Upper lobe of left lung (tissue), 6 donors: ENCODE measurements around the gene PNPLA2. TPM values are rescaled to one million over a fixed set of nuclear protein-coding genes. Genes with fewer than 3 reads are reported as not detected.

Source experiments
- ATAC-seq, 2 donors: fragments of 200-7000 bp; cut with Tn5 transposase; one replicate each; pipeline ENCODE4 v1.9.1; 2022; ENCODE audit warnings: mild to moderate bottlenecking in 2 of 2, moderate library complexity in 2 of 2; ENCODE audit not compliant: low FRiP score in 2 of 2
- DNase-seq, 2 donors: peaks; one replicate each; pipeline ENCODE4 v3.0.0-alpha.2; 2019 to 2020
- H3K27ac ChIP-seq, 4 donors: fragments of 200-600 bp; sonication (generic); one replicate each; pipeline ENCODE4 v1.5.1; 2016 to 2019
- H3K27me3 ChIP-seq, 4 donors: fragments of 200-600 bp; sonication (generic); one replicate each; pipeline ENCODE4 v1.5.1; 2017 to 2019
- H3K36me3 ChIP-seq, 4 donors: fragments of 200-600 bp; sonication (generic); one replicate each; pipeline ENCODE4 v1.5.1; 2016 to 2019
- H3K4me1 ChIP-seq, 4 donors: fragments of 200-600 bp; sonication (generic); one replicate each; pipeline ENCODE4 v1.5.1; 2018 to 2019
- H3K4me3 ChIP-seq, 4 donors: fragments of 200-600 bp; sonication (generic); one replicate each; pipeline ENCODE4 v1.5.1; 2017 to 2019; ENCODE audit warnings: mild to moderate bottlenecking in 2 of 4, moderate library complexity in 1 of 4
- H3K9me3 ChIP-seq, 4 donors: fragments of 200-600 bp; sonication (generic); one replicate each; pipeline ENCODE4 v1.5.1; 2018 to 2019
- EP300 ChIP-seq, 4 donors: sonication (generic); formaldehyde crosslinking; IDR thresholded peaks; one replicate each; pipeline ENCODE4 v1.5.1; 2017; ENCODE audit warnings: antibody characterized with exemption in 4 of 4, control low read depth in 2 of 4
- POLR2A ChIP-seq, 4 donors: fragments of 450-650 bp; IDR thresholded peaks; one replicate each; pipeline ENCODE4 v1.5.1; 2016 to 2017; ENCODE audit warnings: antibody characterized with exemption in 4 of 4, mild to moderate bottlenecking in 2 of 4
- POLR2AphosphoS5 ChIP-seq, 2 donors: sonication (generic); formaldehyde crosslinking; IDR thresholded peaks; one replicate each; pipeline ENCODE4 v1.5.1; 2017; ENCODE audit warnings: antibody characterized with exemption in 2 of 2
- WGBS, 2 donors: methylation state at CpG; one replicate each; pipeline ENCODE4 v1.1.5; 2017 to 2018; 5-methylcytosine and 5-hydroxymethylcytosine counted together
- total RNA-seq, 6 donors: library from RNA; depleted of rRNA in 4 of 6; stranded (reverse); fragments of >200 nt in 4 of 6; gene quantifications; one replicate each; pipeline versions ENCODE4 v1.1.0 to v1.2.1, GENCODE V29; 2016 to 2021
- TF ChIP-seq, protein P1 (sequence below), 6 experiments: fragments of 450-650 bp in 4 of 6; fragments of 200-600 bp in 2 of 6; sonication (generic) in 2 of 6; IDR thresholded peaks; one replicate each; pipeline ENCODE4 v1.5.1; 2016 to 2019; ENCODE audit warnings: antibody characterized with exemption in 6 of 6
- donor health status: DM: no; HTN: no; CAD: no; lungs with moderate emphysema.
- donor health status: DM: no; HTN: yes; CAD: no; lungs with severe emphysema.

PNPLA2 gene
- total RNA-seq, 6 donors from 2014 or later = 74.5 to 303 (median 164) TPM

DNA sequence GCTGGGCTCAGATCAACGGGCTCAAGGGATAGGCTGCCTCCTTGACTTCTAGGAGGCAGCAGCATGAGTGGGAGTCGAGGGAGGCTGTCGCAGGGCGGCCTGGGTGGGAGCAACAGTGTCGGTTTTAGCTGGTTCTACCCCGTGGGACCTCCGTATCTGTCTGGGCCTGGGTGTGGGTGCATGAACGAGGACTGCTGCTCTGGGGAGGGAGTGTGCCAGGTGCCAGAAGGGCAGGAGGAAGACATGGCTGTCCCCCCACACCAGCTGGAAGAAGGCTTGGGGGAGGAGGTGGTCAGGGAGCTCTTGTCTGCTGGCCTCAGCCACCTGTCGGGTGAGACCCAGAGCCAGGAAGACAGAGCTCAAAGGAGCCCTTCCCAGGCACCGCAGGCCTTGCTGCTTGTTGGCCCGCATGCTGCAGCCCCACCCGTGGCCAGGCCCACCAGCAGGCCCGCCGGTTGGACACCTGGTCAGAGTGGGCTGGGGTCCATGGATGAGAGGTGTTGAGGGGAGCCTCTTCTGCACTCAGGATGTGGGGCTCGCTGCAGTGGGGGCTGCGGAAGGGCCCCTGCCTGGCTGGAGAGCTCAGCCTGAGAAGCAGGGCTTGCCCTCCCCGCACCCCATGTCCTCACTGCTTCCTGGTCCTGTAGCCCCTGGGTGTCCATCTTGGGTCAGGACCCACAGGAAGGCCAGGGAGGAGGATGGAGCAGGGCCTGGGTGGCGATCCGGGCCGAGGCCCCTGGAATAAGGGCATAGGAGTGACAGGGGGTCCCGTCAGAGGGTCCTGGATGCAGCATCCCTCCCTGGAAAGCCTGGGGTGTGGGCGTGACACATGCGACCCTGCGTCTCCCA lies 32.3 kb upstream of the PNPLA2 start:
- peak in 1 of 2 donors; percentile 73 for DNase-seq
- Histone ChIP-seq H3K36me3 (peaks cover 1 to 4% (median 3%) of the 10 kb centered on the region in 4 donors), H3K27ac (no peak overlapping the region), H3K4me1 (peaks cover 0 to 13% (median 11%) of the 10 kb centered on the region in 4 donors), H3K9me3 (no peaks in the 10 kb centered on the region), H3K4me3 (no peak overlapping the region), H3K27me3 (peaks cover 0 to 22% (median 10%) of the 10 kb centered on the region in 4 donors)
- WGBS, 2 donors = 83 to 91% methylated on average over 19 to 20 of the region's 24 CpGs
- no peak for ATAC-seq
- TF ChIP-seq POLR2A (IDR thresholded peaks at IDR 0.05) (no peak), POLR2AphosphoS5 (IDR thresholded peaks at IDR 0.05) (no peak)
- TF ChIP-seq, protein P1, sequence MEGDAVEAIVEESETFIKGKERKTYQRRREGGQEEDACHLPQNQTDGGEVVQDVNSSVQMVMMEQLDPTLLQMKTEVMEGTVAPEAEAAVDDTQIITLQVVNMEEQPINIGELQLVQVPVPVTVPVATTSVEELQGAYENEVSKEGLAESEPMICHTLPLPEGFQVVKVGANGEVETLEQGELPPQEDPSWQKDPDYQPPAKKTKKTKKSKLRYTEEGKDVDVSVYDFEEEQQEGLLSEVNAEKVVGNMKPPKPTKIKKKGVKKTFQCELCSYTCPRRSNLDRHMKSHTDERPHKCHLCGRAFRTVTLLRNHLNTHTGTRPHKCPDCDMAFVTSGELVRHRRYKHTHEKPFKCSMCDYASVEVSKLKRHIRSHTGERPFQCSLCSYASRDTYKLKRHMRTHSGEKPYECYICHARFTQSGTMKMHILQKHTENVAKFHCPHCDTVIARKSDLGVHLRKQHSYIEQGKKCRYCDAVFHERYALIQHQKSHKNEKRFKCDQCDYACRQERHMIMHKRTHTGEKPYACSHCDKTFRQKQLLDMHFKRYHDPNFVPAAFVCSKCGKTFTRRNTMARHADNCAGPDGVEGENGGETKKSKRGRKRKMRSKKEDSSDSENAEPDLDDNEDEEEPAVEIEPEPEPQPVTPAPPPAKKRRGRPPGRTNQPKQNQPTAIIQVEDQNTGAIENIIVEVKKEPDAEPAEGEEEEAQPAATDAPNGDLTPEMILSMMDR (IDR thresholded peaks at IDR 0.05) = no peak

DNA sequence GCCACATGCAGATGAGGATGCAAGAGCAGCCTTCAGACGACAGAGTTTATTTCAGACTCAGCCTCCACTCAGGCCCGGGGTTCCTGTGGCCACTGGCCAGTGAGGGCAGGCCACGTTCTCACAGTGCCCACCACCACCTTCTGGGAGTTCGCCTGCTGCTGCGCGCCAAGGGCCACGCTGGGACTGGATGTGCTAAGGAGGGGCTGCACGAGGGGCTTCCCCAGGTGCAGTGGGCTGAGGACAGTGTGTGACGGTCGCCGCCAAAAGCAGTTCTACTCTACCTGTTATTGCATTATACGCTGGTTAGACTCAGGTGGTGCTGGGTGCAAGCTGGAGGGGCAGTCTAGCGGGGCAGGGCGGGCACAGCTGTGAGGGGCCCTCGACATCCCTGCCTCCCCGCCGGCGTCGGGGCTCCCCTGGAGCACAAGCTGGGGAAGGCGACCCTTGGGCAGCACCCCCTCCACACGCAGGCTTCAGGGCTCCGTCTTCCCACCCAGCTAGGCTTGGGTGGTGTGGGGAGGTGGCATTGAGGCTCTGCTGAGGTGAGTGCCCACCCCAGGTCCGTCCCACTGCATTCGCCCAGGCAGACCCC lies 31.5 kb upstream of the PNPLA2 start:
- no peak overlapping the region for H3K4me3 ChIP-seq
- DNase-seq (peak in 1 of 2 donors; percentile 82), ATAC-seq (no peak)
- peaks cover 0 to 22% (median 10%) of the 10 kb centered on the region in 4 donors for H3K27me3 ChIP-seq
- H3K27ac ChIP-seq = no peak overlapping the region
- TF ChIP-seq, protein P1 (IDR thresholded peaks at IDR 0.05) = no peak
- TF ChIP-seq POLR2AphosphoS5 (IDR thresholded peaks at IDR 0.05) (no peak), EP300 (IDR thresholded peaks at IDR 0.05) (no peak), POLR2A (IDR thresholded peaks at IDR 0.05) (no peak)
- peaks cover 0 to 13% (median 11%) of the 10 kb centered on the region in 4 donors for H3K4me1 ChIP-seq
- peaks cover 3 to 12% (median 10%) of the 10 kb centered on the region in 4 donors for H3K36me3 ChIP-seq
- H3K9me3 ChIP-seq = no peaks in the 10 kb centered on the region
- 53 to 90% methylated on average over 3 to 24 of the region's 24 CpGs for WGBS, 2 donors

DNA sequence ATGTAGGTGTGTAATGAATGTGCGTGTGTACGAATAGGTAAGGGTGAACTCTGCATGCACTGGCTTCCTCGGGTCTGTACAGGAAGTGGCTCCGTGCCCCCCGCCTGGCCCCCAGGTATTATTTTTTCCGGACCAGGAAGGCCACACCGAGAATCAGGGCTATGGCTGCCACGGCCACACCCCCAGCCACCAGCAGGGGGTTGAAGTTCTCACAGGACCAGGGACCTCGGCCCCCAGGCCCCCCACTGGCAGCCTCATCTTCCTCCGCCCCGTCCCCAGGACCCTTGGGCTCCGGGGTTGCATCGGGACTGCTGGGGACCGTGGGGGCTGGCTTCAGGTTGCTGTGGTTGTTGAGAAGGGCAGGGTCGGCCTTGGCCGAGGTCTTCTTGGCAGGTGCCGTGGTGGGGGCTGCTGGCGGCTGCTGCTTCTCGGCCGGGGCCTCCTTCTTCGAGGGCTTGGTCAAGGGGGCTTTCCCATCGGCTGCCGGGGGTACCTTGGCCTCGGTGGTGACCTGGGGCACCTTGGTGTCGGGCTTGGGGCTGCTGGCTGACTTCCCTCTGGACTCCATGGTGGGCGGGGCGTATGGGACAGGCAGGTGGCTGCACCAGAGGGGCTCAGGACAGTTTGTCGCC lies 30.6 kb upstream of the PNPLA2 start:
- Histone ChIP-seq H3K4me3 (no peak overlapping the region), H3K27me3 (peaks cover 0 to 22% (median 10%) of the 10 kb centered on the region in 4 donors), H3K4me1 (peaks cover 0 to 13% (median 9%) of the 10 kb centered on the region in 4 donors), H3K36me3 (peaks cover 3 to 21% (median 17%) of the 10 kb centered on the region in 4 donors), H3K27ac (no peak overlapping the region), H3K9me3 (no peaks in the 10 kb centered on the region)
- no peak for ATAC-seq
- DNase-seq = peak in 1 of 2 donors; percentile 65
- no peak for TF ChIP-seq EP300 (IDR thresholded peaks at IDR 0.05)
- TF ChIP-seq POLR2A (IDR thresholded peaks at IDR 0.05) = no peak
- TF ChIP-seq POLR2AphosphoS5 (IDR thresholded peaks at IDR 0.05) = no peak
- TF ChIP-seq, protein P1 (IDR thresholded peaks at IDR 0.05) = no peak
- WGBS, 2 donors = 46 to 57% methylated on average over 5 to 22 of the region's 28 CpGs

DNA sequence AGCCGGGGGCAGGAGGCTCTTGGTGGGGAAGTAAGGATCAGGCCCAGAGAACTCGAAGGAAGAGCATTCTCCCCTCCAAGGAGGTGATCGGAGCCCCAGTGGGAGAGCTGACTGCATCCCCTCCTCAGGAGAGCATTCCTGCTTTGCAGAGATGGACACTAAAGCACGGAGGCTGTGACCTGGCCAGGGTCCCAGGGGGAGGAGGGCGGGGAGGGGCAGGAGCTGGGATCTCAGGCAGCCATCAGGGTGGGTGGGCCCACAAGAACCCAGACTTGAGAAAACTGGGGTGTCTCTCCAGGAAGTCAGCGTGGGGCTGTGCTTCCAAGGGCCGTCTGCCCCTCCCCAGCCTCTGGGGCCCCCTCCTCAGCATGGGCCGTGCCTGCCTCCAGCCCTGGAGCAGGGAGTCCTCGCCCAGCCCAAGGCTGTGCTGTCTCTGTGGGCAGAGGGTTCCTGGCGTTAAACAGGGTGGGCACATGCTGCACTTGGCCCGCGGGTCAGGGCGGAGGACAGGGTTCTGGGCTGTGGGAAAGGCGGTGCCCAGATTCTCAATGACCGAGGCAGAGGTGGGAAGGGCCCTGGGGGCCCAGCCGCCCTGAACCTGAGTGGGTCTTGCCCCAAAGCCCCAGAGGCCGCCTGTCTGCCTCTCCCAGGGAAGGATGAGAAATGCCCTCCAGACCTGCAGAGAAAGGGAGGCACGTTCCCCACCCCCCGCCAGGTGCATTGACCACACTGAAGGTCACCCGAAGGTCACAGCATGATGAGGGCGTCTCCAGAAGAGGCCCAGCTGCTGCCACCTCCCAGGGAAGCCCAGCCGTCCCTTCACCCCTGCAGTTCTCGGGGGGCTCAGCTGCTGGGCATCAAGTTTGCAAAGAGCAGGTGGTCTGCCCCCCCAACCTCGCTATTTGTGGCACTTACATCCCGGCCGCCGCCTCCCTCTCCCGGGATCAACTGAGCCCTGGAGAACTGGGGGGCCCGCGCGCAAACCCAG lies 29.5 kb upstream of the PNPLA2 start:
- WGBS, 2 donors = 44% methylated on average over 24 of the region's 31 CpGs; no CpG with 5 or more reads in 1 of the 2 donors
- TF ChIP-seq POLR2AphosphoS5 (IDR thresholded peaks at IDR 0.05) = no peak
- no peak for TF ChIP-seq POLR2A (IDR thresholded peaks at IDR 0.05)
- TF ChIP-seq, protein P1 (IDR thresholded peaks at IDR 0.05) = no peak
- TF ChIP-seq EP300 (IDR thresholded peaks at IDR 0.05) = no peak
- Histone ChIP-seq H3K36me3 (peaks cover 3 to 28% (median 18%) of the 10 kb centered on the region in 4 donors), H3K9me3 (no peaks in the 10 kb centered on the region), H3K27me3 (peaks cover 0 to 22% (median 10%) of the 10 kb centered on the region in 4 donors), H3K4me3 (no peak overlapping the region), H3K27ac (no peak overlapping the region), H3K4me1 (peaks cover 0 to 9% (median 1%) of the 10 kb centered on the region in 4 donors)
- ATAC-seq (no peak), DNase-seq (peak in 1 of 2 donors; percentile 65)
